GM19452 (cell line): Measurements from ENCODE around the gene TMEM54.
"Not testable (repeated sequence)": the region's sequence is repeated elsewhere in the genome, so short reads cannot be mapped to it uniquely, and the experiment has no call there.

ENCODE experiments used
- ATAC-seq: cut with Tn5 transposase; IDR thresholded peaks from one replicate; pipeline ENCODE4 v1.9.1; 2021; ENCODE audit not compliant: unreplicated experiment

The TMEM54 gene

GRCh38 chr1:32919811-32920733, 18.9 kb upstream of the TMEM54 start:
- no peak for ATAC-seq

GRCh38 chr1:32918179-32918578, 17.0 kb upstream of the TMEM54 start:
- ATAC-seq: no peak

- no peak for ATAC-seq
Observed at GRCh38 chr1:32917521-32917920, 16.3 kb upstream of the TMEM54 start.

- ATAC-seq: no peak
Observed at GRCh38 chr1:32915766-32916706, 14.8 kb upstream of the TMEM54 start.

GRCh38 chr1:32910319-32910718, 9.1 kb upstream of the TMEM54 start:
- no peak for ATAC-seq

GRCh38 chr1:32907435-32907834, 6.2 kb upstream of the TMEM54 start:
- no peak for ATAC-seq

GRCh38 chr1:32906654-32907053, 5.5 kb upstream of the TMEM54 start:
- ATAC-seq: no peak

GRCh38 chr1:32905588-32905987, 4.4 kb upstream of the TMEM54 start:
- ATAC-seq: not testable (repeated sequence)

GRCh38 chr1:32904797-32905196, 3.6 kb upstream of the TMEM54 start:
- no peak for ATAC-seq

- ATAC-seq: no peak
Observed at GRCh38 chr1:32903991-32904785, 3.0 kb upstream of the TMEM54 start.

- ATAC-seq: no peak
Observed at GRCh38 chr1:32902535-32902920, 1.3 kb upstream of the TMEM54 start.

- no peak for ATAC-seq
Observed at GRCh38 chr1:32901823-32902534, 790 bp upstream of the TMEM54 start.

- no peak for ATAC-seq
Observed at GRCh38 chr1:32900371-32900955, 726 bp downstream of the TMEM54 start.

GRCh38 chr1:32899586-32900296, 1.4 kb downstream of the TMEM54 start:
- ATAC-seq: no peak

GRCh38 chr1:32898958-32899357, 2.2 kb downstream of the TMEM54 start:
- ATAC-seq: no peak

GRCh38 chr1:32898056-32898455, 3.1 kb downstream of the TMEM54 start:
- no peak for ATAC-seq

GRCh38 chr1:32897082-32898049, 3.8 kb downstream of the TMEM54 start:
- ATAC-seq: no peak

- ATAC-seq: no peak
Observed at GRCh38 chr1:32896451-32896850, 4.7 kb downstream of the TMEM54 start.
